Metanephros (tissue), 2 donors: ENCODE results near the gene LYRM4. TPM values are rescaled to one million over a fixed set of nuclear protein-coding genes. Genes with fewer than 3 reads are reported as not detected.

Source experiments
- small RNA-seq: library from RNA; depleted of rRNA; stranded (forward); fragments of <200 nt; gene quantifications from one replicate; pipeline ENCODE3, GENCODE V24; 2014; ENCODE audit warnings: low replicate concordance
- total RNA-seq: library from RNA; depleted of rRNA; stranded (reverse); fragments of >200 nt; gene quantifications from one replicate; pipeline ENCODE4 v1.2.3, GENCODE V29; 2014

Gene LYRM4
- total RNA-seq = 19.3 TPM

GRCh38 chr6:5260661-5261544, at the start of gene LYRM4, which contains the start of gene FARS2:
LYRM4 (minus strand) TSS chr6:5260950; CDS start chr6:5260733, 217 bp downstream.
FARS2 (plus strand) TSS chr6:5261513.

GRCh38 chr6:5084781-5085647, 175.7 kb downstream of the LYRM4 start, which contains the start of gene PPP1R3G:
PPP1R3G (plus strand) TSS chr6:5085341; CDS start chr6:5085486, 145 bp downstream.

Small RNAs within 50 kb of the gene (small RNA-seq; reads per million reads assigned to genes)
- not detected for gene MIR3691

Other genes starting within 250 kb of the LYRM4 start
- gene PPP1R3G, start 175.6 kb downstream of the LYRM4 start, total RNA-seq = 5.0 TPM
- gene FARS2, start 563 bp upstream of the LYRM4 start, total RNA-seq = 34.9 TPM